GM15510 (cell line): Measurements from ENCODE around the gene IL5RA.

Source experiments
- POLR2A ChIP-seq: IDR thresholded peaks from 3 replicates; pipeline ENCODE4 v1.6.1; 2011; ENCODE audit warnings: borderline replicate concordance; ENCODE audit not compliant: insufficient read length; ENCODE audit errors: extremely low read depth

The IL5RA gene, protein sequence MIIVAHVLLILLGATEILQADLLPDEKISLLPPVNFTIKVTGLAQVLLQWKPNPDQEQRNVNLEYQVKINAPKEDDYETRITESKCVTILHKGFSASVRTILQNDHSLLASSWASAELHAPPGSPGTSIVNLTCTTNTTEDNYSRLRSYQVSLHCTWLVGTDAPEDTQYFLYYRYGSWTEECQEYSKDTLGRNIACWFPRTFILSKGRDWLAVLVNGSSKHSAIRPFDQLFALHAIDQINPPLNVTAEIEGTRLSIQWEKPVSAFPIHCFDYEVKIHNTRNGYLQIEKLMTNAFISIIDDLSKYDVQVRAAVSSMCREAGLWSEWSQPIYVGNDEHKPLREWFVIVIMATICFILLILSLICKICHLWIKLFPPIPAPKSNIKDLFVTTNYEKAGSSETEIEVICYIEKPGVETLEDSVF

GRCh38 chr3:3110299-3110630 lies at the start of gene IL5RA:
Gene IL5RA (minus strand): TSS chr3:3110374. CDS start chr3:3104984, 5,390 bp downstream.
- TF ChIP-seq POLR2A: no peak

DNA sequence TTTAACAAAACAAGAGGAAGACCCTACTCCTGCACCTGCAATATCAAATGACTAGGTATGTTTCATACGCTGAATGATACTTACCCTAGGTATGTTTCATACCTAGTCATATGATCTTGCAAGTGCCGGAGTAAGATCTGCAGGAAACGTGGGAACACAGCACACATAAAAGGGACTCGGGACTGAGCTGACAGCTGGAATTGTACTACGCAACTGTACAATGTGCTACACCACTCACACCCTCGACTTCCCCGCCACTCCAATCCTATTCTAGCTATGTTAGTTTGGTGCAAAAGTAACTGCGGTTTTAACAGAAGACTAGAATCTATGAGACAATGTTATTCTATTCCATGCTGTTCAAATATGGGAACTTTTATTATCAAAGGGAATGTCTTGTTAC lies 47.3 kb upstream of the IL5RA start:
- TF ChIP-seq POLR2A: no peak

GRCh38 chr3:3154879-3155610 lies 44.9 kb upstream of the IL5RA start:
- no peak for TF ChIP-seq POLR2A

GRCh38 chr3:3151513-3151912 lies 41.3 kb upstream of the IL5RA start:
- no peak for TF ChIP-seq POLR2A

GRCh38 chr3:3149560-3149959 lies 39.4 kb upstream of the IL5RA start:
- TF ChIP-seq POLR2A: no peak

DNA sequence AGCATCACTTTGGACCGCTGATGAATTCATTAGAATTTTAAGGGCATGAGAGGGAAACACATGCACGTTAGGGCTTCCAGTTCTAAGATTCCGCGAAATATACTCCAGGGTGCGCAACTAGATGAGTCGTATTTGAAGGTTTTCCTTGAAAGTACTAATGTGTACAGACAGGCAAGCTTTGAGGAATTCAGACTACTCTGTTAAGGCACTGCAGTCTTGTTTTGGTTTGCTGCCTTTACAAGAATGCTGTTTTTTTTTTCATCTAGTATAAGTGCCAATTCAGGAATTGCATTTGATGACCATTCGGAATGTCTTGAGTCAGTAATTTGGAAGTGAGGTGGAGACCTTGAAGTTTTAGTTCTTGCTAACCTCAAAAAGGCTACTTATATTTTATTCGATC lies 35.7 kb upstream of the IL5RA start:
- no peak for TF ChIP-seq POLR2A

- TF ChIP-seq POLR2A: no peak
Observed at GRCh38 chr3:3141939-3142338, 31.8 kb upstream of the IL5RA start.

DNA sequence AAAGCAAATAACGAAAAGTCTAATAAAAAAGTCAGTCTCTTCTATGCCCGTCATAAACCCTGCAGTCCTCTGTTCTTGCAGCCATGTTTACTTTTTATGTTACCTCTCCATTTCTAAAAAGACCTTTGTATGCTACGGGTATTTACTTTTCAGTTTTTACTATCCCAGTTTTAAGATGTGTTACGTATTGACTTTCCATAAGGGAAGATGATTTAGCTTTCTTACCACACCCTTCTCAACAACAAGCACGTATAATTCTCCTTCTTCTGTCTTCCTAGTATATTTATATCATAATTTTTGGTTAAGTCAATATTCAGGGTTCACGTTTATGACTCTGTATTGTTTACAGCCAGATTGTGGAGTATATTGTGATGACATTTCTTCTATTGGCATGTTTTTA lies 27.4 kb upstream of the IL5RA start:
- TF ChIP-seq POLR2A: no peak

DNA sequence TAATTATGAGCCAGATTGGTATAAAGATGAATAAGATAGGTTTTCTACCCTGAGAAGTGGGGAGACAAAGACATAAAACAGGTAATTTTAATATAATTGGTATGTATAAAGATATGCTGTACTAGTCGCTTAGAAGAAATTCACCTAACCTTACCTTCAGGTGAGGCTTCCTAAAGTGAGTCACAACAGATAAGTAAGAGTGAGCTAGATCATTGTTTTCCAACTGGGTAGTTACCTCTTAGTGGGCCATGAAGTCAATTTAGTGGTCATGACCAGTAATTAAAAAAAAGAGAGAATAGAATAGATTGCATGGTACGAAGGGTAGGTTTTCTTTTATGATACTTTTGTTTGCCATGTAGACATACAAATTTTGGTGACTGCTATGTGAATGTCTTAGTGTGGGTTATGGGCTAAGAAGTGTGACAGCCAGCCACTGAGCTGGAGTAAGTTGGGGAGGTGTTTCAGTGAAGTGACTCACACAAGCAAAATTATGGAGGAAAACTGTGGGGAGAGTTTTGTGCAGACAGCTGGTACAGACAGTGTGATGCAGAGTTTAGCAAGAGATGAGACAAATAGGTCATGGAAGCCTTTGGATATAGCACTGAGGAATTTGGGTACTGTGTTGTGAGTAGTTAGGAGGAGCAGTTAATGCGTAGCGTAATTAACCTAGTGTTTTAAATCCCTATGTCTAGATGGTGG lies 24.7 kb upstream of the IL5RA start:
- TF ChIP-seq POLR2A: no peak

DNA sequence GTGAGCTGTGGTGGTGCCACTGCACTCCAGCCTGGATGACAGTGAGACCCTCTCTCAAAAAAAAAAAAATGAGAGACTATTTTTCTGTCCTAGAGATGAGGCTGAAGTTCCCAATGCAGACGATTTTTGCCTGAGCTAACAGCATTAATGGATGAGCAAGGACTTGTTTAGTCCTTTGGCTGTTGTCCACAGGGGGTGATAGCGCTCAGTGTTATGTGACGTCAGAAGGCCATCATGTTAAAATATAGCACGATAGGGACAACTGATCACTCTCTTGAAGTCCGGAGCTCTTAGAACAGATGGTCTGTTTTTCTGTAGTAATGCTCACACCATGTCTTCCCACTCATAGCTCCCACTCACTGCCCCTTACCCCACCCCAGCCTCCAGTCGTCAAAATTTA lies 23.3 kb upstream of the IL5RA start:
- no peak for TF ChIP-seq POLR2A

DNA sequence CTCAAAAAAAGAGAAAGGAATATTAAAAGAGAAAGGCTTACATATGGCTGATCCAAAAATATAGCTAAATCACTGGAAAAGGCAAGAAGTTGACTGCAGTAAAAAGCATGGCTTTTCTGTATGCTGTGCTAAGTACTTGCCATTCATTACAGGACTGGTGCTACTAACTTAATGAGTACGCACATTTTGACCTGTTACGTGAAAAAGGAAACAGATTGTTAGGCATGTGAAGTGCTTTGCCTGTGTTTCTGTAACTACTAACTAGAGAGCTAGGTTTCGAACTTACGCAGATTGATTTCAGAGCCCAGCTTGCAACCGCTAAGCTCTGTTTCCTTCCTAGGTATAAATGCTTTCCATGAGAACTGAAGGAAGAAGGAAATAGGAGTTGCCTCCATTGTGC lies 19.4 kb upstream of the IL5RA start:
- no peak for TF ChIP-seq POLR2A

DNA sequence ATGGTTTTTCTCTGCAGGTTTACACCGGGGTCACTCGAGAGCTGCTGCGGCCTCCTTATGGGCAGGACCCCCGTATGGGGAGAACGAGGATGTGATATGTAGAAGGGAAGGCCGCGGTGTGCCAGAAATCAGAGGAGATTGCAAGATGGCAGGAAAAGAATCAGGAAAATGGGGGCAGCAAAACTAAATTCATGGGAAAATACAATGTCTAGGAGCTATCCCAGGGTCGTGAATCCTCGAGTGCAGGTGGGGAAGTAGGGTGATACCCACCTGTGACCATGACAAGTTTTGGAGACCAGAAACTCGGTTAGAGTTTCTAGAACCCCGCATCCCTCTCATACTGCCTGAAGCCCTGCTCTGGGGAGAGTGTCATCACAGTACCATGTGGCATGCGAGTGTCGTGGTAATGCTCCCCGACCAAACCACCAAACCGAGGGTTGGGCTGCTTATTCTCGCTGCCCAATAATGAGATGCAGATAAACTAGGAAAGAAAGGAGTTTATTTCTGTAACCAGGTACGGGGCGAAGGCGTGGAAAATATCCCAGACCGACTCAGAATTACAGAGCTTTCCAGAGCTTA lies 17.3 kb upstream of the IL5RA start:
- TF ChIP-seq POLR2A: no peak

- TF ChIP-seq POLR2A: peak; percentile 90
Observed at GRCh38 chr3:3126477-3127431, 16.6 kb upstream of the IL5RA start, which contains the start of gene TRNT1. Gene TRNT1 (plus strand): TSS chr3:3126940. CDS start chr3:3129041, 2,101 bp downstream.

DNA sequence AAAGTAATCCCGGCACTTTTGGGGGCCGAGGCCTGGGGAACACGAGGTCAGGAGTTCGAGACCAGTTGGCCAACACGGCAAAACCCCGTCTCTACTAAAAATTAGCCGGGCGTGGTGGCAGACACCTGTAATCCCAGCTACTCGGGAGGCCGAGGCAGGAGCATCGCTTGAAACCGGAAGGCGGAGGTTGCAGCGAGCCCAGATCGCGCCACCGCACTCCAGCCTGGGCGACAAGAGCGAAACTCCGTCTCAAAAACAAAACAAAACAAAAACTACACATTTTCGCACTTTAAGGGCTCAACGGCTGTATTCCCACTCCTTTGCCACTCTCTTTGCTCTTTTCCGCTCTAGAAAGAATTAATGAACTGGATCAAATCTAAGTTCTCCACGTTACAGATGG lies 15.8 kb upstream of the IL5RA start:
- TF ChIP-seq POLR2A: no peak
